K562 (cell line): Measurements from ENCODE around the gene FBXO17. TPM values are rescaled to one million over a fixed set of nuclear protein-coding genes. Genes with fewer than 3 reads are reported as not detected.

Experiments used
- ATAC-seq: fragments of 200-7000 bp; cut with Tn5 transposase; 3 replicates; pipeline ENCODE4 v1.9.1; 2020; ENCODE audit warnings: moderate library complexity
- BruUV-seq: library from RNA; stranded (reverse); fragments of 400-500 nt; replicated peaks from 2 replicates; lab custom pipeline; 2021; lab: Mats Ljungman, UMichigan
- CTCF ChIA-PET: fragments of 300-600 bp; formaldehyde crosslinking; extraction: SDS; loops from one replicate; lab custom pipeline; 2021; ENCODE audit warnings: low intra/inter-chr PET ratio; lab: Yijun Ruan, JAX
- POLR2A ChIA-PET: fragments of 300-600, 350-650 bp; sonication (Branson Sonifier 250); formaldehyde crosslinking; extraction: SDS; loops from one replicate; lab custom pipeline; 2021; ENCODE audit warnings: antibody characterized with exemption, inconsistent platforms; lab: Yijun Ruan, JAX
- DNase-seq, 4 experiments: peaks; one replicate each; pipeline versions ENCODE4 v3.0.0 to v3.0.0-alpha.2; 2011 to 2018; ENCODE audit warnings: low spot score in 3 of 4, mixed read lengths in 3 of 4; ENCODE audit errors: extremely low read depth in 1 of 4
- FAIRE-seq: peaks from 2 replicates; lab custom pipeline; 2011; peaks lifted over from hg19 to GRCh38; lab: Jason Lieb, UNC
- H2AFZ ChIP-seq: 2 replicates; pipeline ENCODE4 v1.6.0; 2011; ENCODE audit warnings: low read depth, low read length, control low read depth, inconsistent platforms
- H3K27ac ChIP-seq: fragments of 200-600 bp; 3 replicates; pipeline ENCODE4 v1.8.0; 2011; ENCODE audit warnings: low read depth, mild to moderate bottlenecking, control low read depth, inconsistent platforms, low read length, moderate library complexity, mixed read lengths; ENCODE audit errors: extremely low read depth
- H3K27me3 ChIP-seq, 2 experiments: fragments of 300-600 bp in 1 of 2; 2 replicates in 1 of 2; 3 replicates in 1 of 2; pipeline versions ENCODE4 v1.6.0 to v1.8.0; 2011; ENCODE audit warnings: inconsistent platforms in 2 of 2, low read length in 2 of 2, mild to moderate bottlenecking in 1 of 2, mixed read lengths in 1 of 2, moderate library complexity in 1 of 2; ENCODE audit not compliant: control insufficient read depth in 2 of 2, insufficient read depth in 2 of 2
- H3K36me3 ChIP-seq: fragments of 300-600 bp; 3 replicates; pipeline ENCODE4 v1.8.0; 2011; ENCODE audit warnings: mild to moderate bottlenecking, low read length, inconsistent platforms; ENCODE audit not compliant: control insufficient read depth, insufficient read depth
- H3K4me1 ChIP-seq, 2 experiments: fragments of 200-600 bp in 1 of 2; replicated peaks in 1 of 2; 2 replicates in 1 of 2; 3 replicates in 1 of 2; pipeline versions ENCODE4 v1.5.1 to v1.8.0; 2011; ENCODE audit warnings: inconsistent platforms in 2 of 2, low read length in 2 of 2, mild to moderate bottlenecking in 1 of 2, mixed read lengths in 1 of 2, moderate library complexity in 1 of 2; ENCODE audit not compliant: control insufficient read depth in 2 of 2, insufficient read depth in 2 of 2
- H3K4me2 ChIP-seq: 2 replicates; pipeline ENCODE4 v1.6.1; 2011; ENCODE audit warnings: low read length, control low read depth, inconsistent platforms, mixed read lengths; ENCODE audit not compliant: insufficient read depth
- H3K4me3 ChIP-seq: fragments of 200-600 bp; sonication (generic), shearing (Covaris generic); 2 replicates; pipeline ENCODE4 v1.5.1; 2016; ENCODE audit warnings: control low read depth, inconsistent platforms
- H3K79me2 ChIP-seq: fragments of 200-600 bp; 3 replicates; pipeline ENCODE4 v1.8.0; 2011; ENCODE audit warnings: low read length, inconsistent platforms; ENCODE audit not compliant: control insufficient read depth, insufficient read depth
- H3K9ac ChIP-seq, 2 experiments: 2 replicates each; pipeline versions ENCODE4 v1.6.0 to v1.6.1; 2011; ENCODE audit warnings: low read depth in 2 of 2, low read length in 2 of 2, control low read depth in 1 of 2, inconsistent platforms in 1 of 2, mild to moderate bottlenecking in 1 of 2, mixed read lengths in 1 of 2; ENCODE audit not compliant: insufficient read depth in 1 of 2
- H3K9me1 ChIP-seq: one replicate; pipeline ENCODE4 v1.6.0; 2011; ENCODE audit warnings: inconsistent platforms, mild to moderate bottlenecking, low read length, moderate library complexity; ENCODE audit not compliant: control insufficient read depth, insufficient read depth
- H3K9me3 ChIP-seq: replicated peaks from 2 replicates; pipeline ENCODE4 v1.5.1; 2011; ENCODE audit warnings: low read depth, low read length, inconsistent platforms; ENCODE audit not compliant: control insufficient read depth, insufficient read depth
- H4K20me1 ChIP-seq: replicated peaks from 2 replicates; pipeline ENCODE4 v1.6.1; 2011; ENCODE audit warnings: low read length, inconsistent platforms, mixed read lengths; ENCODE audit not compliant: control insufficient read depth, insufficient read depth
- ARID1B ChIP-seq: fragments of 450-650 bp; IDR thresholded peaks from 2 replicates; pipeline ENCODE4 v1.6.1; 2016; ENCODE audit warnings: antibody characterized with exemption, mild to moderate bottlenecking, inconsistent platforms
- ATF7 ChIP-seq: fragments of 450-650 bp; IDR thresholded peaks from 2 replicates; pipeline ENCODE4 v1.7.1; 2014; ENCODE audit warnings: mild to moderate bottlenecking, moderate library complexity
- HES1 ChIP-seq: fragments of 450-650 bp; IDR thresholded peaks from 2 replicates; pipeline ENCODE4 v1.6.1; 2016; ENCODE audit warnings: low read depth, mild to moderate bottlenecking, moderate library complexity
- MCM3 ChIP-seq: fragments of 450-650 bp; IDR thresholded peaks from 2 replicates; pipeline ENCODE4 v1.6.1; 2016
- RNF2 ChIP-seq: sonication (generic); IDR thresholded peaks from 2 replicates; pipeline ENCODE4 v1.6.1; 2016
- SMARCE1 ChIP-seq: fragments of 450-650 bp; IDR thresholded peaks from 2 replicates; pipeline ENCODE4 v1.7.1; 2016; ENCODE audit warnings: mild to moderate bottlenecking
- WGBS: fragments of 100-300 bp; shearing (Covaris generic); methylation state at CpG from one replicate; pipeline ENCODE4 v1.1.6; 2016; ENCODE audit warnings: low coverage, mixed read lengths; ENCODE audit not compliant: insufficient coverage; ENCODE audit errors: missing lambda C conversion rate; 5-methylcytosine and 5-hydroxymethylcytosine counted together
- in situ Hi-C: fragments of 300-500 bp; cut with MboI; formaldehyde crosslinking; loops from 4 replicates; pipeline ENCODE4 v1.15.0; 2018; ENCODE audit warnings: inconsistent platforms, mixed read lengths
- intact Hi-C: fragments of 100-400 bp; cut with micrococcal nuclease; formaldehyde crosslinking; loops from 2 replicates; pipeline ENCODE4 v1.14.2; 2022
- polyA plus RNA-seq, 8 experiments: library from polyadenylated mRNA; depleted of rRNA in 4 of 8; stranded (reverse) in 5 of 8; unstranded in 3 of 8; fragments of >200 nt; fragmentation: Nextera tagmentation in 2 of 8; fragmentation: Illumina TruSeq in 1 of 8; extraction: Ambion mirVana in 2 of 8; extraction: Trizol in 1 of 8; gene quantifications; 2 replicates each; pipeline versions ENCODE4 v1.2.1 to v1.2.3, GENCODE V29; 2011 to 2014; ENCODE audit warnings: inconsistent platforms in 1 of 8, missing spikeins in 1 of 8
- total RNA-seq, 7 experiments: library from RNA; depleted of rRNA in 6 of 7; stranded (reverse); fragments of >200 nt in 6 of 7; fragmentation: Illumina TruSeq in 2 of 7; extraction: Trizol in 2 of 7; gene quantifications; 2 replicates each; pipeline versions ENCODE4 v1.2.1 to v1.2.3, GENCODE V29; 2011 to 2021; ENCODE audit warnings: low replicate concordance in 1 of 7
- TF ChIP-seq, protein P1 (sequence below), 2 experiments: fragments of 450-650 bp in 1 of 2; sonication (generic) in 1 of 2; formaldehyde crosslinking in 1 of 2; IDR thresholded peaks; 2 replicates each; pipeline versions ENCODE4 v1.7.1 to v1.9.0; 2016 to 2022; ENCODE audit warnings: inconsistent platforms in 1 of 2, mild to moderate bottlenecking in 1 of 2, missing genetic modification reagents in 1 of 2

The FBXO17 gene
- total and polyA plus RNA-seq, 9 of the 15 experiments (the other 6 are each of a cell fraction or from before 2014, with no cell fraction given) = 4.1 to 27.1 (median 19.0) TPM

- peak; percentile 87 for TF ChIP-seq HES1
- TF ChIP-seq ATF7 = peak; percentile 24; the same call in 1 of the 2 replicates
- peak; percentile 25; the same call in 1 of the 2 replicates for TF ChIP-seq RNF2
Observed at GRCh38 chr19:39004403-39004802, 28.9 kb upstream of the FBXO17 start (continued).

DNA sequence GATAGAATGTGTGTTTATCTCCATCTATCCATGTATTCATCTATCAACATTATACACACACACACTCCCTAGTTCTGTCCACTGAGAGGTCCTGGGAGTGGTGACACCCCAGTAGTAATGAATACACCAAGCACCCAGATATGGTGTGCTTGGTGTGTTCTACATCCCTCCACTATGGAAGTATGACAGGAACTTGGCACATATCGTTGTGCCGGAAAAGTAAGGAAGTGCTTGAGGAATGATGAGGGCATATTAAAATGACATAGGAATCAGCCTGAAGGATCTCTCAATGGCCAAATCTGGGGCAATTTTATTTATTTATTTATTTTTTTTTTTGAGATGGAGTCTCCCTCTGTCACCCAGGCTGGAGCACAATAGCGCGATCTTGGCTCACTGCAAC lies 28.3 kb upstream of the FBXO17 start:
- 73% methylated on average over 4 of the region's 4 CpGs for WGBS
- in situ Hi-C loops (no loop called here), intact Hi-C loops (no loop called here)
- Histone ChIP-seq H3K4me2 (no peak overlapping the region), H3K9me1 (no peaks in the 10 kb centered on the region), H3K9ac (no peak overlapping the region), H3K4me1 (peaks cover 0 to 5% of the 10 kb centered on the region in 2 experiments; a peak in 1 of 5 replicates), H2AFZ (no peak overlapping the region), H3K4me3 (no peak overlapping the region), H3K27ac (no peak overlapping the region), H3K9me3 (no peaks in the 10 kb centered on the region), H3K27me3 (peaks cover 0 to 2% of the 10 kb centered on the region in 2 experiments; a peak in 1 of 5 replicates), H3K36me3 (no peaks in the 10 kb centered on the region), H3K79me2 (no peaks in the 10 kb centered on the region), H4K20me1 (no peaks in the 10 kb centered on the region)
- no peak for DNase-seq
- no peak for ATAC-seq
- ChIA-PET CTCF (no interaction called here), POLR2A (no interaction called here)
- no TSS peak for BruUV-seq
- no peak for FAIRE-seq
- no peak for TF ChIP-seq MCM3
- no peak for TF ChIP-seq ARID1B
- TF ChIP-seq SMARCE1 = no peak
- TF ChIP-seq, protein P1, sequence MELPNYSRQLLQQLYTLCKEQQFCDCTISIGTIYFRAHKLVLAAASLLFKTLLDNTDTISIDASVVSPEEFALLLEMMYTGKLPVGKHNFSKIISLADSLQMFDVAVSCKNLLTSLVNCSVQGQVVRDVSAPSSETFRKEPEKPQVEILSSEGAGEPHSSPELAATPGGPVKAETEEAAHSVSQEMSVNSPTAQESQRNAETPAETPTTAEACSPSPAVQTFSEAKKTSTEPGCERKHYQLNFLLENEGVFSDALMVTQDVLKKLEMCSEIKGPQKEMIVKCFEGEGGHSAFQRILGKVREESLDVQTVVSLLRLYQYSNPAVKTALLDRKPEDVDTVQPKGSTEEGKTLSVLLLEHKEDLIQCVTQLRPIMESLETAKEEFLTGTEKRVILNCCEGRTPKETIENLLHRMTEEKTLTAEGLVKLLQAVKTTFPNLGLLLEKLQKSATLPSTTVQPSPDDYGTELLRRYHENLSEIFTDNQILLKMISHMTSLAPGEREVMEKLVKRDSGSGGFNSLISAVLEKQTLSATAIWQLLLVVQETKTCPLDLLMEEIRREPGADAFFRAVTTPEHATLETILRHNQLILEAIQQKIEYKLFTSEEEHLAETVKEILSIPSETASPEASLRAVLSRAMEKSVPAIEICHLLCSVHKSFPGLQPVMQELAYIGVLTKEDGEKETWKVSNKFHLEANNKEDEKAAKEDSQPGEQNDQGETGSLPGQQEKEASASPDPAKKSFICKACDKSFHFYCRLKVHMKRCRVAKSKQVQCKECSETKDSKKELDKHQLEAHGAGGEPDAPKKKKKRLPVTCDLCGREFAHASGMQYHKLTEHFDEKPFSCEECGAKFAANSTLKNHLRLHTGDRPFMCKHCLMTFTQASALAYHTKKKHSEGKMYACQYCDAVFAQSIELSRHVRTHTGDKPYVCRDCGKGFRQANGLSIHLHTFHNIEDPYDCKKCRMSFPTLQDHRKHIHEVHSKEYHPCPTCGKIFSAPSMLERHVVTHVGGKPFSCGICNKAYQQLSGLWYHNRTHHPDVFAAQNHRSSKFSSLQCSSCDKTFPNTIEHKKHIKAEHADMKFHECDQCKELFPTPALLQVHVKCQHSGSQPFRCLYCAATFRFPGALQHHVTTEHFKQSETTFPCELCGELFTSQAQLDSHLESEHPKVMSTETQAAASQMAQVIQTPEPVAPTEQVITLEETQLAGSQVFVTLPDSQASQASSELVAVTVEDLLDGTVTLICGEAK (IDR thresholded peaks at IDR 0.05) = no peak
- TF ChIP-seq, protein P1 (CRISPR knock-in tag; IDR thresholded peaks at IDR 0.05) = no peak
